ENCODE results near the gene KLHL10.

Gene KLHL10

GRCh38 chr17:41821776-41822175 is 15.8 kb upstream of the KLHL10 start:
- Histone ChIP-seq H2BK120ac (ENCODE audit: low read depth, low read length) (no peak overlapping the region), H2AK5ac (ENCODE audit: low read length) (no peak overlapping the region), H3K18ac (ENCODE audit: low read length) (no peak overlapping the region), H3K23ac (ENCODE audit: low read length) (no peak overlapping the region), H3K27me3 (ENCODE audit: insufficient read depth, low read length, poor library complexity) (no peaks in the 10 kb centered on the region), H2BK5ac (ENCODE audit: low read length) (no peak overlapping the region), H3K36me3 (ENCODE audit: control insufficient read depth, insufficient read depth, low read length) (peaks cover 9% of the 10 kb centered on the region), H4K8ac (ENCODE audit: low read depth, low read length) (no peak overlapping the region), H3K56ac (ENCODE audit: low read length) (no peak overlapping the region), H4K5ac (ENCODE audit: low read length) (no peak overlapping the region), H3K27ac (ENCODE audit: low read depth, low read length) (no peak overlapping the region), H3K79me1 (ENCODE audit: low read length) (peaks cover 3% of the 10 kb centered on the region), H3K4me1 (ENCODE audit: control insufficient read depth, low read depth, low read length) (no peaks in the 10 kb centered on the region), H3K4ac (ENCODE audit: low read depth, low read length) (no peak overlapping the region), H2BK15ac (replicated peaks; ENCODE audit: low read depth) (no peak overlapping the region), H3K79me2 (ENCODE audit: control insufficient read depth, insufficient read depth, low read length) (peaks cover 3% of the 10 kb centered on the region), H3K4me3 (ENCODE audit: low read length) (no peak overlapping the region), H3K4me2 (ENCODE audit: low read length) (no peak overlapping the region), H3K9ac (ENCODE audit: low read length) (no peak overlapping the region)
- DNase-seq: no peak
- no CpG with 5 or more reads among the region's 14 CpGs for WGBS (ENCODE audit: extremely low coverage, insufficient coverage, low lambda C conversion rate)

GRCh38 chr17:41822216-41823140 is 15.1 kb upstream of the KLHL10 start:
- H3K36me3 ChIP-seq (ENCODE audit: control insufficient read depth, insufficient read depth, low read length): peaks cover 7% of the 10 kb centered on the region
- no peak overlapping the region for H3K4ac ChIP-seq (ENCODE audit: low read depth, low read length)
- H3K4me1 ChIP-seq (ENCODE audit: control insufficient read depth, low read depth, low read length): no peaks in the 10 kb centered on the region
- DNase-seq: no peak
- no peak overlapping the region for H3K56ac ChIP-seq (ENCODE audit: low read length)
- no peak overlapping the region for H4K5ac ChIP-seq (ENCODE audit: low read length)
- H3K9ac ChIP-seq (ENCODE audit: low read length): no peak overlapping the region
- H3K27ac ChIP-seq (ENCODE audit: low read depth, low read length): no peak overlapping the region
- no peak overlapping the region for H2AK5ac ChIP-seq (ENCODE audit: low read length)
- no peak overlapping the region for H3K4me2 ChIP-seq (ENCODE audit: low read length)
- no peak overlapping the region for H3K18ac ChIP-seq (ENCODE audit: low read length)
- no peak overlapping the region for H3K23ac ChIP-seq (ENCODE audit: low read length)
- WGBS (ENCODE audit: extremely low coverage, insufficient coverage, low lambda C conversion rate): no CpG with 5 or more reads among the region's 12 CpGs
- no peak overlapping the region for H2BK5ac ChIP-seq (ENCODE audit: low read length)
- no peak overlapping the region for H3K4me3 ChIP-seq (ENCODE audit: low read length)
- no peak overlapping the region for H4K8ac ChIP-seq (ENCODE audit: low read depth, low read length)
- H3K79me2 ChIP-seq (ENCODE audit: control insufficient read depth, insufficient read depth, low read length): no peaks in the 10 kb centered on the region
- no peaks in the 10 kb centered on the region for H3K79me1 ChIP-seq (ENCODE audit: low read length)
- no peak overlapping the region for H2BK120ac ChIP-seq (ENCODE audit: low read depth, low read length)
- no peak overlapping the region for H2BK15ac ChIP-seq (replicated peaks; ENCODE audit: low read depth)
- H3K27me3 ChIP-seq (ENCODE audit: insufficient read depth, low read length, poor library complexity): no peaks in the 10 kb centered on the region

DNA sequence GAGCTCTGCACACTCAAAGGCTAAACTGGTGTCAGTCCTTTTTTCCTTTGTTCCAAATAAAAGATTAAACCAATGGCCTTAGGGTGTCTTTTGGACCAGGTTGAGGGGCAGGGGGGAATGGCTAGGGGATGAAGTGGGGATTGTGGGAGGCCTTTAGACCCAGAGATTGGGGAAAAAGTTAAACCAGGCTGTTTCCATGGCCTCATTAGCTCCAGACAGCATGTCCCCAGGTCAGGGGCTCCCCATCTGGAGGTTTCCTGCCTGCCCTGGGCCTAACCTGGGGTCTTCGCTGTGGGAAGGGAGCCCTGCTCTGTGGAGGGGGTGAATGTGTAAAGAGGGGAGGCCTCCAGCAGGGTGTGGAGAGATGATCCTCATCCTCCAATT is 14.5 kb upstream of the KLHL10 start:
- Histone ChIP-seq H2BK120ac (ENCODE audit: low read depth, low read length) (no peak overlapping the region), H3K4me1 (ENCODE audit: control insufficient read depth, low read depth, low read length) (no peaks in the 10 kb centered on the region), H3K9ac (ENCODE audit: low read length) (no peak overlapping the region), H3K18ac (ENCODE audit: low read length) (no peak overlapping the region), H4K8ac (ENCODE audit: low read depth, low read length) (no peak overlapping the region), H3K79me1 (ENCODE audit: low read length) (no peaks in the 10 kb centered on the region), H3K36me3 (ENCODE audit: control insufficient read depth, insufficient read depth, low read length) (peaks cover 4% of the 10 kb centered on the region), H4K5ac (ENCODE audit: low read length) (no peak overlapping the region), H3K27ac (ENCODE audit: low read depth, low read length) (no peak overlapping the region), H3K27me3 (ENCODE audit: insufficient read depth, low read length, poor library complexity) (no peaks in the 10 kb centered on the region), H3K4me2 (ENCODE audit: low read length) (no peak overlapping the region), H3K23ac (ENCODE audit: low read length) (no peak overlapping the region), H3K56ac (ENCODE audit: low read length) (no peak overlapping the region), H2BK15ac (replicated peaks; ENCODE audit: low read depth) (no peak overlapping the region), H3K79me2 (ENCODE audit: control insufficient read depth, insufficient read depth, low read length) (no peaks in the 10 kb centered on the region), H2BK5ac (ENCODE audit: low read length) (no peak overlapping the region), H2AK5ac (ENCODE audit: low read length) (no peak overlapping the region), H3K4me3 (ENCODE audit: low read length) (no peak overlapping the region), H3K4ac (ENCODE audit: low read depth, low read length) (no peak overlapping the region)
- DNase-seq: no peak
- no CpG with 5 or more reads among the region's 1 CpG for WGBS (ENCODE audit: extremely low coverage, insufficient coverage, low lambda C conversion rate)

- WGBS (ENCODE audit: extremely low coverage, insufficient coverage, low lambda C conversion rate): no CpG with 5 or more reads among the region's 7 CpGs
Observed at GRCh38 chr17:41823580-41823979, 14.0 kb upstream of the KLHL10 start.

DNA sequence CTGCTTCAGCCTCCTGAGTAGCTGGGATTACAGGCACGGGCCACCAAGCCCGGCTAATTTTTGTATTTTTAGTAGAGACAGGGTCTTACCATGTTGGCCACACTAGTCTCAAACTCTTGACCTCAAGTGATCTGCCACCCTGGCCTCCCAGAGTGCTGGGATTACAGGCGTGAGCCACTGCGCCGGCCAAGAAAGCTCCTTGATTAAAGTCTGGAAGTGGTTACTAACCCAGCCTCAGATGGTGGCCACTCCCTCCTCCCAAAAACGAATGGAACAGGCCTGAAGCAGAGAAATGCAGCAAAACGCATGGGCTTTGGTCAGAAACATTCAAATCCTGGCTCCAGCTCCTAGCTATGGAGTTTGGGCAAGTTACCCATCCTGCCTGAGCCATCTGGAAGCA is 13.5 kb upstream of the KLHL10 start:
- Histone ChIP-seq H3K4me3 (ENCODE audit: low read length) (no peak overlapping the region), H2BK5ac (ENCODE audit: low read length) (no peak overlapping the region), H3K56ac (ENCODE audit: low read length) (no peak overlapping the region), H3K23ac (ENCODE audit: low read length) (no peak overlapping the region), H2AK5ac (ENCODE audit: low read length) (no peak overlapping the region), H3K36me3 (ENCODE audit: control insufficient read depth, insufficient read depth, low read length) (peaks cover 4% of the 10 kb centered on the region), H3K79me2 (ENCODE audit: control insufficient read depth, insufficient read depth, low read length) (no peaks in the 10 kb centered on the region), H3K4ac (ENCODE audit: low read depth, low read length) (no peak overlapping the region), H4K5ac (ENCODE audit: low read length) (no peak overlapping the region), H3K9ac (ENCODE audit: low read length) (no peak overlapping the region), H3K4me2 (ENCODE audit: low read length) (no peak overlapping the region), H2BK120ac (ENCODE audit: low read depth, low read length) (no peak overlapping the region), H4K8ac (ENCODE audit: low read depth, low read length) (no peak overlapping the region), H3K27ac (ENCODE audit: low read depth, low read length) (no peak overlapping the region), H3K18ac (ENCODE audit: low read length) (no peak overlapping the region), H3K79me1 (ENCODE audit: low read length) (no peaks in the 10 kb centered on the region), H2BK15ac (replicated peaks; ENCODE audit: low read depth) (no peak overlapping the region), H3K27me3 (ENCODE audit: insufficient read depth, low read length, poor library complexity) (no peaks in the 10 kb centered on the region), H3K4me1 (ENCODE audit: control insufficient read depth, low read depth, low read length) (no peaks in the 10 kb centered on the region)
- no peak for DNase-seq
- WGBS (ENCODE audit: extremely low coverage, insufficient coverage, low lambda C conversion rate): no CpG with 5 or more reads among the region's 7 CpGs

More at GRCh38 chr17:41823580-41823979, 14.0 kb upstream of the KLHL10 start:
- Histone ChIP-seq H3K4me3 (ENCODE audit: low read length) (no peak overlapping the region), H2BK5ac (ENCODE audit: low read length) (no peak overlapping the region), H4K5ac (ENCODE audit: low read length) (no peak overlapping the region), H3K4me2 (ENCODE audit: low read length) (no peak overlapping the region), H3K9ac (ENCODE audit: low read length) (no peak overlapping the region), H3K27me3 (ENCODE audit: insufficient read depth, low read length, poor library complexity) (no peaks in the 10 kb centered on the region), H3K4me1 (ENCODE audit: control insufficient read depth, low read depth, low read length) (no peaks in the 10 kb centered on the region), H3K23ac (ENCODE audit: low read length) (no peak overlapping the region), H4K8ac (ENCODE audit: low read depth, low read length) (no peak overlapping the region), H3K79me2 (ENCODE audit: control insufficient read depth, insufficient read depth, low read length) (no peaks in the 10 kb centered on the region), H2AK5ac (ENCODE audit: low read length) (no peak overlapping the region), H3K27ac (ENCODE audit: low read depth, low read length) (no peak overlapping the region), H2BK120ac (ENCODE audit: low read depth, low read length) (no peak overlapping the region), H2BK15ac (replicated peaks; ENCODE audit: low read depth) (no peak overlapping the region), H3K79me1 (ENCODE audit: low read length) (no peaks in the 10 kb centered on the region), H3K56ac (ENCODE audit: low read length) (no peak overlapping the region), H3K18ac (ENCODE audit: low read length) (no peak overlapping the region), H3K36me3 (ENCODE audit: control insufficient read depth, insufficient read depth, low read length) (peaks cover 3% of the 10 kb centered on the region), H3K4ac (ENCODE audit: low read depth, low read length) (no peak overlapping the region)
- no peak for DNase-seq
